GM10847 (cell line): ENCODE data around the gene C3orf20.

Source experiments
- POLR2A ChIP-seq: IDR thresholded peaks from 2 replicates; pipeline ENCODE4 v1.6.1; 2011; ENCODE audit not compliant: insufficient read length; ENCODE audit errors: extremely low read depth

C3orf20 gene

DNA sequence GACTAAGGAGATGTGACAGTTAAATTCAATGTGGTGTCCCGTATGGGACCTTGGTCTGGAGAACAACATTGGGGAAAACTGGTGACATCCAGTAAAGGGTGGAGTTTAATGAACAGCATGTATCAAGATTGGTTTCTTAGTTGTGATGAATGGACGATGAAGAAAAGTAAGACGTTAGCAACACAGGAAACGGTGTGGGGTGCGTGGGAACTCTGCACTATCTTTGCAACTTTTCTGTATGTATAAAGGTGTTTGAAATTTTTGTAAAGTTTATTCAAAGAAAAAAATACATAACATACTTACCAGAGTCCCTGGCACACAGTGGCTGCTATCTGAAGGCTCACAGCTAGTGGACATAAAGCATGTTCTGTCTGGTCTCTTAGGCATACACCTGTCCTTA is 29.5 kb upstream of the C3orf20 start:
- no peak for TF ChIP-seq POLR2A

GRCh38 chr3:14646131-14646573 is 28.8 kb upstream of the C3orf20 start:
- no peak for TF ChIP-seq POLR2A

DNA sequence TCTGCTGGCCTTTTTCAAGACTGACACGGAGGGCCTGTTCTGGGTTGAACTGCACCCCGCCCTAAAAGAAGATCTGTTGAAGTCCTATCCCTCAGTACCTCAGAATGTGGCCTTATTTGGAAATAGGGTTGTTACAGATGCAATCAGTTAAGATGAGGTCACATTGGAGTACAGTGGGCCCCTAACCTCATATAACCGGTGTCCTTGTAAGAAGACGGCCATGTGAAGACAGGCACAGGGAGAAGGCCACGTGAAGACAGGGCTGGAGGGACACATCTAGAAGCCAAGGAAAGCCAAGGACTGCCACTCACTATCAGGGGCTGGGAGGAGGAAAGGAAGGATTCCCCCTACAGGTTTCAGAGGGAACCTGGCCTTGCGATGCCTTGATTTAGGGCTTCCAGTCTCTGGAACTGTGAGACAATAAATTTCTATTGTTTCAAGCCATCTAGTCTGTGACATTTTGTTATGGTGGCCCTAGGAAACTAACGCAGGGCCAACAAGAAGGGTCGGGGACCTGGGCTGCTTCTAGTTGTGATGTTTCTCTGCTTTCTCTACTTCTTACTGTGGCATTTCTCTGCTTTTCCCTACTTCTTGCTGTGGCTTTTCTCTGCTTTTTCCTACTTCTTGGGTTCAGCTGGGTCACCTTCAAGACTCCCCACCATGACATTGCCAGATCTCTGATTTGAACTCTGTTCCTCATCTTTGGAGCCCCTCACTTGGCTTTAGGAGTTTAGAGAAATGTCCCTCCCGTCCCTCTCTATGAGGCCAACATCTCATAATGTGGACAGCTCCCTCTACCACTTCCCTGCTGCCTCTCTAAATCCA is 28.1 kb upstream of the C3orf20 start:
- no peak for TF ChIP-seq POLR2A

DNA sequence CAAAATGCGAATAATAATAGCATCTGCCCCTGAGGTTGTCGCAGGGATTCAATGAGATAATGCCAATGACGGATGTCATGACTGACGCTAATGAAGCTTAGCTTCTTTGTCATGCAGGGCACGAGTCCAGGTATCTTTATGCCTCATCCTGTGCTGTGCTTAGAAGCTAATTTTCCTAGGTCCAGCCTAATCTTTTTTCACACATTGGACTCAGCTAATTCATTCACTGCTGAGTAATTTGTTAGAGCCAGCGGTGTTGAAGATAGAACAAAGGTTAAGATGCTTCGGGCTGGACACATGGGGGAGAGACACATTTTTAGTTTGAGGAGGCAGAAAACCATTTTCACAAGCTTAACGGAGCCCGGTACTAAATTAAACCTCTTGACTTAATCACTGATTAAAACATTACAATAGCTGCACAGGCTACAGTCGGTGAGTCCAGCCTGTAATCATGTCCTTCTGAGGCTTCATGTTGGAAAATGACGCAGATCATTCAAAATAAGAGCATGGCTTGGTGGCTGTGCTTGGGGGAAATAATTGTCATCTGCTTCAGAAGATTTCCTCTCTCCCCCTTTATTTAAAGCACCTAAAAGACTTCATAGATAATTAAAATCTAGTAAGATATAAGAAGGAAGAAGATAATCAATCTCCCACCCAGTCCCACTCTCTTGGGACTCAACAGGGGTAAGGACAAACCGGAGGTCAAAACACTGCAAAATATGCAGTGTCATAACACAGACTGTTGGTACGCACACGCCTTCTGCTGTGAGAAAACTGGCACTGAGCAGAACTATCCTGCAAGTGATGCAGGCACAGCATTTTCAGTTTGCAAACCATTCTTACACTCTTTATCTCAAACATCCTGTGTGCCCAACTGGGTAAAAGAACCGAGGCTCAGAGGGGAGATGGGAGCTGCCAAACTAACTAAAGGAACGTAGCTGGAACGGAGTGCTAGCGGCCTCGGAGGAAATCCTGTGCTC is 26.7 kb upstream of the C3orf20 start:
- TF ChIP-seq POLR2A: no peak

GRCh38 chr3:14649466-14649865 is 25.5 kb upstream of the C3orf20 start:
- no peak for TF ChIP-seq POLR2A

- no peak for TF ChIP-seq POLR2A
Observed at GRCh38 chr3:14650193-14650592, 24.7 kb upstream of the C3orf20 start.

- peak; percentile 92 for TF ChIP-seq POLR2A
Observed at GRCh38 chr3:14651440-14652251, 23.3 kb upstream of the C3orf20 start, which contains the start of gene CCDC174. TSS of gene CCDC174 (plus strand) at chr3:14651762. CDS start at chr3:14651837, 75 bp downstream.

DNA sequence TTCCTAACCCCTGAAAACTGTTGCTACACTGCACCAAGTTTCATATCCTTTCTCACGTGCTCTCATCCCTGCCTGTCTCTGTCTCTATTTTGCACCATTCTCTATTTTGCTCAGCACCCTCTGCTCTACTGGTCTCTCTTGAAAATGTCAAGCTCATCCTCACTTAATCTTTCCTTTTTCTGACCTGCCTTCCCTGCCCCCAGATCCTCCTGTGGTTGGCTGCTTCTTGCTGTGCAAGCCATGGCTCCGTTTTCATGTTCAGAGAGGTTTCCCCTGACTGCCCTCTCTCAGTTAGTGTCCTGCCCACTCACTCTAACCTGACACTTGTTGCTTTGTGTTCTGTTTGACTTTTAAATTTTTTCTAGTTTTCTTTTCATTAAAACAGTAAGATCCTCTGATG is 17.4 kb upstream of the C3orf20 start:
- TF ChIP-seq POLR2A: no peak

DNA sequence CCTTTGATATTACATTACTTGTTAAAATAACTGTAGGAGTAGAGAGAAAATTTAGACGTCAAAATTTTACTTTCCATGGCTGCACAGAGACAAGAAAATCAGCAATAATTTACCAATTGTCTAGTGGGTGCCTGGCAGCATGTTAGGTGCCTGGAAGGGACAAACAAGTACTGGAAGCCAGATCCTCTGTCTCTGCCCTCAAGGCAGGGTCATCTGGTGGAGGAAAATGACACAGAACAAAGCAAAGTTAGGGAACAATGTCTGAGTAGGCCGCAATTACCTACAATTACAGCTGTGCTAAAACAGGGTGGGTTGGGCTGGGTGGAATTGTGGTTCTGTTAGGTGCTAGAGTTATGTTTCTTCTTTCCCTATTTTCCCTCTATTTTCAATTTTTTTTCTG is 16.0 kb upstream of the C3orf20 start:
- no peak for TF ChIP-seq POLR2A

GRCh38 chr3:14660942-14661341 is 14.0 kb upstream of the C3orf20 start:
- TF ChIP-seq POLR2A: no peak

DNA sequence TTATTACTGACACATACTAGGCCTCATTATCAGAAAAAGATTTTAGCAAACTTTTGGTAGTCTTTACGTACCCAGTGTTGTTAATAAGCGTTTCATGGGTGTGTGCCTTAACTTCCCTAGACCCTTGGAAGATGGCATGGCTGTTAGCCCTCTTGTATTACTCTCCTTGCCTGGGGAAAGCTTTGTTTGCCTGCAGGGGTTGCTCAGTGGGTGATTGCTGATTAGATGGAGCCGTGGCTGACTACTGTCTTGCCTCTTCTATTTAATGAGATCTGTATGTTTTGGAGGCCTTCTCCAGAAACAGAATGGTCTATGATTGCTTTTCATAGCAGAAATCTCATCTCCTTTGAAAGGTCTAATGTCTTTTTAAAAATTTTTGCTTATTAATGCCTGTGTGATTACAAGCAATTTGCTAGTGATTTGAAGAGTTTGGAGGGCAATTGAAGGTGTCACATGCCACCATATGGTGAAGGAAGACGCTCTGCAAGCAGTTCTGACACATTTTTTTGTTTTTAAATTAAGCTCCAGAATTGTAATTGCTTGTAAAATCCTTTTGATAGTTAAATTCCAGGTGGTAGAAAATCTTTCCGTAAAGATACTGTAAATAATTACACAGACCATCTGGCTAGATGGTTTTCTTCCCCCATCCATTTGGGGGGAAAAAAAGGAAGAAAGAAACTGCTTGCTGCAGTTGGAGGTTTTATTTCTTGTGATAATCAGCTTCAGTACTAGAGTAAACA is 11.4 kb upstream of the C3orf20 start:
- TF ChIP-seq POLR2A: no peak

GRCh38 chr3:14664170-14664569 is 10.8 kb upstream of the C3orf20 start:
- no peak for TF ChIP-seq POLR2A

DNA sequence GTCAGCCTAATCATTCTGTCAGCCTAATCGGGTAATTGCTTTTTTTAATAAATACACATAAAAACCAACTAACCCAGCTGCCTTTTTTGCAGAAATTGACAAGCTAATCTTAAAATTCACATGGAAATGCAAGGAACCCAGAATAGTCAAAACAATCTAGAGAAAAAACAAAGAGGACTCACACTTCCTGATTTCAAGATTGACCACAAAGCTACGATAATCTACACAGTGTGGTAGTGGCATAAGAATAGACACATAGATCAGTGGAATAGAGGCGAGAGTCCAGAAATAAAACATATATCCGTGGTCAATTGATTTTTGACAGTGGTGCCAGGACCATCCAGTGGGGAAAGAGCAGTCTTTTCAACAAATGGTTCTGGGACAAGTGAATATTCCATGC is 2.4 kb upstream of the C3orf20 start:
- no peak for TF ChIP-seq POLR2A

DNA sequence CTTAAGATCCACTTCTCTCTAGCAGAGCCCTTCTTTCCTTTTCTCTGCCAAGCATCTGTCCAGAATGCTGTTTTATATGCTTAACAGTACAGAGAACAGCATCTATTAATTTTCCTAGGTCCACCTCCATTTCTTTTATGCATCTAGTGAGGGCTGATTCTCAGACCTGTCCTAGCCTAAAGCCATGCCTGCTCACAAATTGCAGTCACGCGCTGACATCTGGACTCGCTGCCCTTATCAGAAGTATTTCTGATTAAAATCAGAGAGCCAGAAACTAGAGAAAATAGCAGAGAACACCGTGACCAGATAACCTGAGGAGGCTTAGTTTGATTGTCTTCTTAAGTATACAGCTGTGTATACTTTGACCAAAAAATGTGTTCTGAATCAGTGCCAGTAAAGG is 1.9 kb downstream of the C3orf20 start:
- TF ChIP-seq POLR2A: no peak
